Gastrocnemius medialis (tissue), 4 donors: ENCODE results near the gene ATP7B.

Experiments
- POLR2A ChIP-seq, 2 donors: fragments of 450-650 bp; IDR thresholded peaks; one replicate each; pipeline ENCODE4 v1.6.1; 2017; ENCODE audit warnings: antibody characterized with exemption in 2 of 2, mild to moderate bottlenecking in 2 of 2, moderate library complexity in 2 of 2
- TF ChIP-seq, protein P1 (sequence below), 5 experiments: fragments of 450-650 bp in 3 of 5; fragments of 200-600 bp in 2 of 5; sonication (generic) in 2 of 5; IDR thresholded peaks in 4 of 5; conservative IDR thresholded peaks in 1 of 5; 1 replicate in 4 of 5; 2 replicates in 1 of 5; pipeline ENCODE4 v1.5.1; 2016 to 2019; ENCODE audit warnings: antibody characterized with exemption in 5 of 5, mild to moderate bottlenecking in 3 of 5, moderate library complexity in 3 of 5

GRCh38 chr13:52012512-52012836 lies 1.2 kb upstream of the ATP7B start:
- no peak for TF ChIP-seq POLR2A (IDR thresholded peaks at IDR 0.05)
- TF ChIP-seq, protein P1, sequence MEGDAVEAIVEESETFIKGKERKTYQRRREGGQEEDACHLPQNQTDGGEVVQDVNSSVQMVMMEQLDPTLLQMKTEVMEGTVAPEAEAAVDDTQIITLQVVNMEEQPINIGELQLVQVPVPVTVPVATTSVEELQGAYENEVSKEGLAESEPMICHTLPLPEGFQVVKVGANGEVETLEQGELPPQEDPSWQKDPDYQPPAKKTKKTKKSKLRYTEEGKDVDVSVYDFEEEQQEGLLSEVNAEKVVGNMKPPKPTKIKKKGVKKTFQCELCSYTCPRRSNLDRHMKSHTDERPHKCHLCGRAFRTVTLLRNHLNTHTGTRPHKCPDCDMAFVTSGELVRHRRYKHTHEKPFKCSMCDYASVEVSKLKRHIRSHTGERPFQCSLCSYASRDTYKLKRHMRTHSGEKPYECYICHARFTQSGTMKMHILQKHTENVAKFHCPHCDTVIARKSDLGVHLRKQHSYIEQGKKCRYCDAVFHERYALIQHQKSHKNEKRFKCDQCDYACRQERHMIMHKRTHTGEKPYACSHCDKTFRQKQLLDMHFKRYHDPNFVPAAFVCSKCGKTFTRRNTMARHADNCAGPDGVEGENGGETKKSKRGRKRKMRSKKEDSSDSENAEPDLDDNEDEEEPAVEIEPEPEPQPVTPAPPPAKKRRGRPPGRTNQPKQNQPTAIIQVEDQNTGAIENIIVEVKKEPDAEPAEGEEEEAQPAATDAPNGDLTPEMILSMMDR (IDR thresholded peaks at IDR 0.05 in 4 of 5, conservative IDR thresholded peaks at IDR 0.05 in 1 of 5), result no peak
